NCI-H2196 treated with DMSO at 0.1 percent for 48 hours (cell line): ENCODE measurements around the gene NEDD4.
"Not testable (repeated sequence)": the region's sequence is repeated elsewhere in the genome, so short reads cannot be mapped to it uniquely, and the experiment has no call there.

ENCODE experiments used
- DNase-seq: peaks from one replicate; lab custom pipeline; 2025; ENCODE audit not compliant: unreplicated experiment; lab: John Stamatoyannopoulos, UW

Gene NEDD4

DNA sequence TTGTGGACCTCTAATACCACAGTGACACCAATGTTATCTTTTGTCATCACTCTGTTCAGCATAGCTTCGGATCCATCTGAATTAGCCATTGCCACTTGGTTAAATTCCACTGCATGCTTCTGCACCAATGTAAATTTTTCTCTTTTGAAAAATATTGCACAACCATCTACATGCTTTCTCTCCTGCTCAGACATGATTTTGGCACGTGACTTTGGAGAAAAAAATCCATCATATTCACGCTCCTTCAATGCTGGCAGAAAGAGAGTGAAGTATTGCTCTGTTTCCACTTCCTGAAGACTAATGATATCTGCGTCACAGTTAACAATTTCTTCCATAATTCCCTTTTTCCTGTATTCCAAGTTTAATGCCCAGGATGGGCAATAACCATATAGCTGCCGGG, 13.0 kb upstream of the NEDD4 start:
- not testable (repeated sequence) for DNase-seq

DNA sequence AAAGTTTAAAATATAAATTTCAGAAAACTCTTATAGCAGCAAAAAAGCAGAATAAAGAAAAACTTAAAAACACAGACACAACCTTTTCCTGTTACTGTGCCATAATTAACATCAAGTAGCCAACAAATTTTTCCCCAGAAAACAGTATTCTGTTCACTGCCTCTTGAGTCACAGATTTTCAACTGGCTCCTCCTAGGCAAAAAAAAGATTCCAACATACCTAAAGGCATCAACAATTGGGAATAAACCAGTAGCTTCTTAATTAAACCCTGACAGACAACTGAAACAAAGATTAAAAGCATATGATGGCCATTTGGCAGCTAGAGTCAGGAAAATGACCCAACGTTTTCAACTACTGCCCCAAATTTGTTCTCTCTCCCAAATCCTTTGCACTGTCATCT, 10.9 kb upstream of the NEDD4 start:
- not testable (repeated sequence) for DNase-seq

DNA sequence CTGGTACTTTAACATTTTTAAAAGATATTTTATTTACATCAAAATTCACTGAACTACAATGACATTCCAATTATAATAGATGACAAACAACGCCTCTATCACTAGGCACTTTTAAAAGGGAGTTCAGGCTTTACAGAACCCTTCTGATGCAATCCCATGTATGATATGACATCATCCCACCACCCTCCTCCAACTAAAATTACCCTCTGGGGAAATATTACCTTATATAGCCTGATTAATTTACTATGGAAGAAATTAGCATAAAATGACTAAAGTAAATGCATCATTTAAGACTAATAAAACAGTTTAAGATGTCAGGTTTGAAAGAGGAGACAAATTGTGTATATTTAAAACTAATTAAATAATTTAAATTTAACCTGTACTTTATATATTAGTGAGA, 10.4 kb upstream of the NEDD4 start:
- not testable (repeated sequence) for DNase-seq

DNA sequence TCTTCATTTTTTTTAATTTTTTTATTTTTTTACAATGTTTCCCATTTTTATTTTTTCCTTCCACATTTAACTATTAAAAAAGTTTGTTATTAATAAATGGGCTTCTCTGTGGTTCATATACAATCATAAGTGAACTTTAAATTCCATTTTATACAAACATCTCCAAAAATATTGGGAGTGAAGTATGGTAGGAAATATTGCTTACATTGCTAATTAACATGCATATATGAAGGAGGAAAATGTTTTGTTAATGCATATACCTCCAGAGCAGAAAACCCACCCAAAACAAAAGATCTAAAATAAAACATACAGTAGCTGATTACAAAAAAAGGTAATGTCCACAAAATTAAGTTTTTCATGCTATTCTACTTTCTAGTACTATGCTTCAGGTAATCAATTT, 9.9 kb upstream of the NEDD4 start:
- DNase-seq, result not testable (repeated sequence)

DNA sequence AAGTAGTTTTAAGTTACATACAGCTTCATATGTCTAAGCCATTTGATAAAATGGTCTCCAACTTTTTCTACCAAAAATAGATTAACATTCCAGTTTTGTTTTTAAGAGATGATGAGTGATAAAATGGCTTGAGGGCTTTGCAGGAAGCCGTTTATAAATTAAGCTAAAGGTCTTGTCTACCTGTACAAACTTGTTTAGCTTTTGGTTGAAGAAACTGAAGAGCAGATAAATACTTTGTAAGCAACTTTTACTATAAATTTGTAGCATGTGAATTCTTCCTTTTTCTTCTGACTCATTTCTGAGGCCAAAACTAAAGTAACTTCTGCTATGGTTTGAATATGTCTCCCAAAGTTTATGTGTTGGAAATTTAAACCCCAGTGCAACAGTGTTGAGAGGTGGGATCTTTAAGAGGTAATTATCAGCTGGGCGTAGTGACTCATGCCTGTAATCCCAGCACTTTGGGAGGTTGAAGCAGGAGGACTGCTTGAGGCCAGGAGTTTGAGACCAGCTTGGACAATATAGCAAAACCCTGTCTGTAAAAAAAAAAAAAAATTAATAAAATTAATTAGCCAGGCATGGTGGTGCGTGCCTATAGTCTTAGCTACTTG, 8.2 kb upstream of the NEDD4 start:
- no peak for DNase-seq

DNA sequence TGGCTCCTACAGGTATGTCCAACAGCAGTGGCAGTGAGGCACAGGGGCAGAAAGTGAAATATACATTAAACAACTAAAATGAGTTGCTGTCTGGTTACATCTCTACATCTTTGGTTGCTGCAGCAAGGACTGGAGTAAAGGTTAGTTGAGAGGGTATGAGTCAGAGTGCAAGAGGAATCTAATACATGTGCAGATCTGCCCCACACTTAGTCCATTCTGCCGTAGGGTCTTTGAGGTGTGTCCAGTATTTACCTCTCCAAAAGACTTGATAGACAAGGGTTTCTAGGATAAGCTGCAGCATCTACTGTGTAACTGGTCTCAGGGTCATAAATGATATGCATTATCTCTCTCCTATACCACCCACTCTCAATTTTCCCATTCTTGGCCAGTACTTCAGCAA, 6.2 kb upstream of the NEDD4 start:
- no peak for DNase-seq

DNA sequence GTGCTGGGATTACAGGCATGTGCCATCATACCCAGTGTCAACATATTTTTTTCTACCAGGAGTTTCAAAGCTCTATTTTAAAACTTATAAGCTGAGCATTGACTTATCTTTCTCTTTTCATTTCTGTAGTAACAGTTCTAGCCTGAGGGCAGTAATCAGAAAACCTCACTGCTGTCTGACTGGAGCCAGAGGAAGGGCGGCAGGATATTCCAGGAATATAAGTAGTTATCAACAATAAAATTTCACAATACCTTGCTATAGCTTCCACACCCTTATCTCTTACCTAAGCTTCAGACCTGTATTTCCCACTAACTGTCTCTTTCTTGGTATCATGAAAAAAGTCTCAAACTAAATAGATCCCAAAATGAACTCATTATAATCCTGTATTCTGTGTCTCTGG, 5.1 kb upstream of the NEDD4 start:
- no peak for DNase-seq

GRCh38 chr15:55993804-55994560, 570 bp upstream of the NEDD4 start:
- DNase-seq, result no peak

- no peak for DNase-seq
These were observed 672 bp downstream of the NEDD4 start for GRCh38 chr15:55992769-55993110.

- DNase-seq, result no peak
These were observed 1.3 kb downstream of the NEDD4 start for GRCh38 chr15:55991802-55992768.

GRCh38 chr15:55990998-55991397, 2.4 kb downstream of the NEDD4 start:
- no peak for DNase-seq

- DNase-seq, result no peak
These were observed 2.9 kb downstream of the NEDD4 start for GRCh38 chr15:55990516-55990915.

DNA sequence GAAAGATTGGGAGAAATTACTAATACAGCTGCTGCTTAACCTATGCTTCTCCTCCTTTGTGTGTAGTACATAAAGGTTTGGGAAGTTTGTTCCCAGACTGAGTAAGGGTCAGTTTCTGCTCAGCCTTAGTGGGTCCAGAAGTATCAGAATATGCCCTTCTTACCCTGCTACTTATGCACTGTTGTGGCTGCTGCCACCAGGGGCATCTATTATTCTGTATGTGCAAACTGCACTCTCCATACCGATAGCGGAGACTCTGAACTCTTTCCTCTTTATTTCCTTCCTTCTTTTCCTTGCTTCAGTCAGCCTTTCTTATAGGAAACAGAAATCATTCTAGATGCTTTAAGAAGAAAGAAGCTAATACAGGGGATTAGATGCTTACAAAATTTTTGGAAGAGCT, 4.0 kb downstream of the NEDD4 start:
- no peak for DNase-seq

GRCh38 chr15:55981582-55982249, 11.7 kb downstream of the NEDD4 start:
- DNase-seq, result no peak

DNA sequence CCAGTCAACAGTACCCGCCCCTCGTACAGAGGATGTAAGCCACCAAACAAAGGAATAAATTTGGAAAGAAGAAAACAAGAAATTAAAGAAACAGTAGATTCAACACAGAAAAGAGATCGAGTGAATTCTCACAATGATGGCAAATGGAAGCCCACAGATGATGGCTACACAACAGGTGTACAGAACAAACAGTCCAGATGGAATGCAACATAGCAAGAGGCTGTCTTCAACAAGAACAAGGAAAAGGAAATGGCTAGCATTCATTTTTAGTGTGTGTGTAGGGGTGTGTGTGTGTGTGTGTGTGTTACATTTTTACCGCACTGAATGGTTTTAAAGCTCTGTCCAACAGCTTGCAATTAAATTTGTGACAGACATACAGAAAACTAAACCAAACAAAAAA, 12.9 kb downstream of the NEDD4 start:
- no peak for DNase-seq

DNA sequence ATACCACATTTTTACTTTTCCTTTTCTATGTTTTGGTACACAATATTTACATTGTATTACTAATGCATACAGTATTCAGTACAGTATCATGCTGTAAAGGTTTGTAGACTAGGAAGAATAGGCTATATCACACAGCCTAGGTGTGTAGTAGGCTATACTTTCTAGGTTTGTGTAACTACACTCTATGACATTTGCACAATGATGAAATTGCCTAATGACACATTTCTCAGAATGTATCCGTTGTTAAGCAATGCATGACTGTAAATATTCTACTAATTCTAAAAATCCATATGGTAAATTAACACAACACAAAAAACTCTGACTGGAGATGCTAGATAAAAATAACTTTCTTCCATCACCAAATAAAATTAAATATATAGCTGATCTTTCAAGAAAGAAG, 16.2 kb downstream of the NEDD4 start:
- no peak for DNase-seq

- DNase-seq, result no peak
These were observed 23.1 kb downstream of the NEDD4 start for GRCh38 chr15:55970286-55970685.

DNA sequence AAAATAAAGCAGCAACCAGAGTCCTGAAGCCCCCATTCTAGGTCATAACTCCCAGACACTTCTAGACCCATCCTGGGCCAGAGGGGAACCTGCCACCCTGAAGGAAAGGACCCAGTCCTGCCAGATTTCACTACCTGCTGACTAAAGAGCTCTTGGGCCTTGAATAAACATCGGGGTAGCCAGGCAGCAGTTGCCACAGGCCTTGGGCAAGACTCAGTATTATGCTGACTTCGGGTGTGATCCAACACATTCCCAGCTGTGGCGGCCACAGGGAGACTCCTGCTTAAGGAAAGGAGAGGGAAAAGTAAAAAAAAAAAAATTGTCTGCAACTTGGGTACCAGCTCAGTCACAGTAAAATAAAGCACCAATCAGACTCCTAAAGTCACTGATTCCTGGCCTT, 23.8 kb downstream of the NEDD4 start:
- DNase-seq, result no peak

DNA sequence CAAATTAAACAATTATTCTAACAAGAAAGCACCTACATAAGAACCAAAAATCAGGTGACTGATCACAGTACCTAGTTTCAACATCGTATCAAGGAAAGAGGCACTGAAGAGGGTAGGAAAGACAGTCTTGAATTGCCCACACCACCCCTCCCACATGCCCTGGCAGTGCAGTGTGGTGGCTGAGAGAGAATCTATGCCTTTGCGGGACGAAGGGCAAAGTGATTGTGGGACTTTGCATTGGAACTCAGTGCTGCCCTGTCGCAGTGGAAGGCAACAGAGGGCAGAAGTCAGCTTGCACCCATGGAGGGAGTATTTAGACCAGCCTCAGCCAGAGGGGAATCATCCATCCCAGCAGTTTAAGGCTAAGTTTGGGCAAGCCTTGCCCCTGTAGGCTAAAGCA, 24.5 kb downstream of the NEDD4 start:
- no peak for DNase-seq

- DNase-seq, result no peak
These were observed 28.3 kb downstream of the NEDD4 start for GRCh38 chr15:55965091-55965490.

DNA sequence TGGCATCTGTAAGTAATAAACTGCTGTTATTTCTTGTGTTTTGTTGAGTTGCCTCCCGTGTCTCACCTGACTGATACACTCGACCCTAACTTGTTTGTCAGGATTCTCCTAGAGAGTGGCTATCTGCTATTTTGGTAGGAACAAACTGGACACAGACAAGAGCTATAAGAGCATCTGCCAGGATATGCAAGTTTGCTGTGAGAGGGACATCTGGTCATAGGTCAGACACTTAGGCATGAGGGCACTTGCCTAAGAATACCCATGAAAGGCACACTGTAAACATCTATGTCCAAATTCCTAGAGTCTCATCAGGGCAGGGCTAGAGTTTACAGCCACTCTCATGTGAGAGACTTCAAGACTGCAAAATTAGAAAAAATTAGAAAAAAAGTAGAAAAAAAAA, 32.5 kb downstream of the NEDD4 start:
- no peak for DNase-seq
